Activated CD4-positive, CD25-positive, alpha-beta regulatory T cell treated with anti-CD3 and anti-CD28 coated beads, Interleukin-2, amount 50 U/mL, for 16 hours (primary cell): ENCODE measurements around the gene COX19.

Experiments
- DNase-seq: peaks from one replicate; pipeline ENCODE4 v3.0.0-alpha.2; 2020; ENCODE audit warnings: low read depth, low spot score

Gene COX19

GRCh38 chr7:991729-992656, 16.6 kb upstream of the COX19 start:
- no peak for DNase-seq

- no peak for DNase-seq
These were observed 15.8 kb upstream of the COX19 start for GRCh38 chr7:990933-991728.

- DNase-seq, result no peak
These were observed 15.1 kb upstream of the COX19 start for GRCh38 chr7:990352-990932.

DNA sequence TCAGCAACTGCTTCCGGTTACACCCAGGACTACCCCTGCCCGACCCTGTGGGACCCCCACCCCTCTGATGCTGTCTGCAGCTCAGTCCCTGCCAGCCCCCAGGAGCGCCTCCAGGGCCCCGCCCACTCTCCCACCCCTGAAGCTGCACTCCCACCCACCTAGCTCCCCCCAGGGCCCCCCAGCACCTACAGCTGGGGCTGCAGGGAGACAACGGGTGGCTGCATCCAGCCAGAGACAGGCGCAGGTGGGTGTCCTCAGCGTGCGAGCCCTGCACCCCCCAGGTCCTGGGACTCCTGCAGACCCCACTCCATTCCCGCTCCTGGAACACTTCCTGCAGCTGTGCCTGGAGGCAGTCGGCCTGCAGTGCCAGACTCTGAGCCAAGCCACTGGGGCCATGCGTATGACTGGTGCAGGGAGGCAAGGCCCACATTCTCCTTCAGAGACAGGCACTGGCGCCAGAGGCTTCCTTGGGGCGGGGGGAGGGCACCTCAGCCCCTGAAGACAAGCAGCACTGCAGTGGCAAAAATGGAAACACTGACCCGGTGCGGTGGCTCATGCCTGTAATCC, 13.7 kb upstream of the COX19 start:
- DNase-seq, result no peak

GRCh38 chr7:988426-988911, 13.1 kb upstream of the COX19 start:
- DNase-seq, result no peak

DNA sequence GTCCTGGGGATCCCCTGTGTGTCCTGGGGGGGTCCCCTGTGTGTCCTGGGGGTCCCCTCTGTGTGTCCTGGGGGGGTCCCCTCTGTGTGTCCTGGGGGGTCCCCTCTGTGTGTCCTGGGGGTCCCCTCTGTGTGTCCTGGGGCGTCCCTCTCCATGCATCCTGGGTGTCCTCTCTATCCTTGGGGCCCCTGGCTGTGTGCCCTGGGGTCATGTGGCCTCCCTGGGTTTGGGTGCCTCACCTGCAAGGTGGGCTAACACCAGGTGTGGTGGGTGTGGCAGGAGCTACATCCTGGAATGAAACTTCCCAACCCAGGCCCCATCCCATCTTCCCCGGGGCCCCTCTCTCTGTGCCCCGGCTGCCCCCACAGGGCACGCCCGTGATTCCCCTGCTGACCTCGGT, 12.6 kb upstream of the COX19 start:
- DNase-seq, result no peak

GRCh38 chr7:986766-987751, 11.7 kb upstream of the COX19 start:
- no peak for DNase-seq

DNA sequence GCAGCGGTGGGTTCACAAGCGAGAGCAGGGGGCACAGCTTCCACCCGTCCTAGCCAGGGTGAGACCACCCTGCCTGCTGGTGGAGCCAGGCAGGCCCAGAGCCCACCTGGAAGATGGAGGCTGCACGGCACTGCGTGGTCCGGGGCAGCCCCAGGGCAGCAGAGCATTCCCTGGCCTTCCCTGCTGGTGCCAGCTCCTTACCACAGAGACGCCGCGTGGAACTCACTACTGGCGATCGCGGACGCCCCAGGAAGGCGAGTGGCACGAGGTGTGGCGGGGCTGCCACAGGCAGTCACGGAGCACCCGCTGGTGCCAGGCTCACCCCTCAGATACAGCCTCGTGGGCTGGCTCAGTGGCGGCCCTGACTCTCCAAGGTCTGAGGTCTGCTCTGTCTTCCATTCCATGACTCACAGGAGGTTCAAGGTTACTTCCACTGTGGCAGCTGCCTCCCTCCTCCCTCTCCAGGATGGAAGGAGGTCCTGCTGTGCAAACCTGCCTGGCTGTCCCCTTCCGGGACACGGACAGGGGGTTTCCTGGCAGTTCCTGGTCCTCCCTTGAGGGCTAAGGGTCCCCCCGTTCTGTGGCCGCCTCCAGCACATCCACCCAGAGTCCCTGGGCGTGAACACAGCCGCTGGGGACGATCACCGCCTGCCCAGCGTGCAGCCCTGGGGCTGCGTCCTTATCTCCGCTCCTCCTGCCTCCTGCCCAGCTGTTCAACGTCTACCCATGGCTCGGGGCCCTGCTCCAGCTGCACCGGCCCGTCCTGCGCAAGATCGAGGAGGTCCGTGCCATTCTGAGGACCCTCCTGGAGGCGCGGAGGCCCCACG, 10.8 kb upstream of the COX19 start:
- no peak for DNase-seq

DNA sequence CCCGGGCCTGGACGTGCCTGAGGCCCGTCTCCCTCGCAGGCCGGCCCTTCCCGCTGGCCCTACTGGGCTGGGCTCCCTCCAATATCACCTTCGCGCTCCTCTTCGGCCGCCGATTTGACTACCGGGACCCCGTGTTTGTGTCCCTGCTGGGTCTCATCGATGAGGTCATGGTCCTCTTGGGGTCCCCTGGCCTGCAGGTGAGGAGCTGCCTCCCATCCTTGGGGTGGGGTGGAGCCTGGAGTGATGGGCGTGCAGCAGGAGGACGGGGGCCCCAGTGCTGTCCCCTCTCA, 9.7 kb upstream of the COX19 start:
- no peak for DNase-seq

DNA sequence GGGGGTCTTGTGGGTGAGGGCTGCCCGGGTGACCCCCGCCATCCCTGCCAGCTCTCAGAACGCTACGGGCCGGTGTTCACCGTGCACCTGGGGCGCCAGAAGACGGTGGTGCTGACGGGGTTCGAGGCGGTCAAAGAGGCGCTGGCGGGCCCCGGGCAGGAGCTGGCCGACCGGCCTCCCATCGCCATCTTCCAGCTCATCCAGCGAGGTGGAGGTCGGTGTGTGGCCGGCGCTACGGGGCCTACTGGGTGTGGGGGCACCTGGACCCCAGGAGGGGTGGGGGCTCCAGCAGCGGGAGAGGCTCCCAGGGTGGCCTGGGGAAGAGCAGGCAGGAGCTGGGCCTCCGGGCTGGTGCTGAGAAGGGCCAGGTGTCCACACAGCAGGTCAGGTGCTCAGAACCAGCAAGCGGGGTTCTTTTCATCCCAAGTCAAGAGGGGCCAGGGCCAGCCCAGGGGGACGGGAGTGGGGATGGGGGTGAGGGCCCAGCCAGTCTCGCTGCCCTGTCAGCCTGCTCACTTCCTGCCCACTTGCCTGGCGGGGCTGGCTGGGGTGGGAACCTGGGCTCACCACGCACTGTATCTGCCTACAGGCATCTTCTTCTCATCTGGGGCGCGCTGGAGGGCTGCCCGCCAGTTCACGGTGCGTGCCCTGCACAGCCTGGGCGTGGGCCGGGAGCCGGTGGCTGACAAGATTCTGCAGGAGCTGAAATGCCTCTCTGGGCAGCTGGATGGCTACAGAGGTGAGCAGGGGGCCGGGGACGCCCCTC, 9.2 kb upstream of the COX19 start:
- DNase-seq, result no peak

DNA sequence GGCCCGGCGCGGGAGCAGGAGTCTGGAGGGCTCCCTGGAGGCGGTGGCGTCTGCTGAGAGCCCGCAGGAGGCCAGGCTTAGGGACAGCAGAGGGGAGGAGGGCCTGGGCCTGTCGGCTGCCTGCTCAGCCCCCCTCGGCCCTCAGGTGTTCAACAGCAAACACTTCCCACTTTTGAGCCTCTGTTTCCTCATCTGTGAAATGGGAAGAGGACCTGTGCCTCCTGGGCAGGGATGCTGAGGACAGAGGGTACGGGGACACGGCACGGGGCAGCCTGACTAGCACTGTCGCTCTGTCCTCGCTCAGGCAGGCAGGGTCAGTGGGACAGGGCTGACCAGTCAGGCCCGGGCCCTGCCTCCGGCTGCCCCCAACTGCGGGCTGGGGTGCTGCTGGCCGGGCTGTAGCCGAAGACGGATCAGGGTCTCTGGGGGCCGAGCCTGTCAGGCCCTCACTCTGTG, 8.3 kb upstream of the COX19 start:
- DNase-seq, result no peak

DNA sequence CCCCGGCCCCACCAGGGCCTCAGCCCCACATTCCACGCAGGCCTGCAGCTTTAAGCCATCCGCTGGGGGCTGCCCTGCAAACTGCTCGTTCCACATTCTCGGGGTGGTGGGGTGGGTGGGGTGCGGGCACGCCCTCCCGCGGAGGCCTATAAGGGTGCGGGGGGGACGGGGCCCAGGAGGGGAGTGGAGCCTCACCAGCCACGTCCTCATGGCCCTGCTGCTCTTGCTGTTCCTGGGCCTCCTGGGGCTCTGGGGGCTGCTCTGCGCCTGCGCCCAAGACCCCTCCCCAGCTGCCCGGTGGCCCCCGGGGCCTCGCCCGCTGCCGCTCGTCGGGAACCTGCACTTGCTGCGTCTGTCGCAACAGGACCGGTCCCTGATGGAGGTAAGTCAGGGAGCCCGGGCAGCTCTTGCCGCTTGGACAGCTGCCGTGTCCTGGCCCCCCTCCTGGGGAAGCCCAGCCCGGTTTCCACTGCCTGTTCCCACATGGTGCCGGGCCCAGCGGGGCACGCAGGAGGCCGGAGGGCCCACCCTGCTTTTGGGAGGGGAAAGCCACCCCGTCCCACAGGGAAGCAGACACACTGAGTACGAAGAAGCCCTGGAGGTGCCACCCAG, 7.8 kb upstream of the COX19 start, which contains the start of gene CYP2W1:
Gene CYP2W1 (plus strand): TSS at position 178 of the 612 bp plus-strand sequence. CDS start 31 bp downstream, at position 209.
- no peak for DNase-seq

DNA sequence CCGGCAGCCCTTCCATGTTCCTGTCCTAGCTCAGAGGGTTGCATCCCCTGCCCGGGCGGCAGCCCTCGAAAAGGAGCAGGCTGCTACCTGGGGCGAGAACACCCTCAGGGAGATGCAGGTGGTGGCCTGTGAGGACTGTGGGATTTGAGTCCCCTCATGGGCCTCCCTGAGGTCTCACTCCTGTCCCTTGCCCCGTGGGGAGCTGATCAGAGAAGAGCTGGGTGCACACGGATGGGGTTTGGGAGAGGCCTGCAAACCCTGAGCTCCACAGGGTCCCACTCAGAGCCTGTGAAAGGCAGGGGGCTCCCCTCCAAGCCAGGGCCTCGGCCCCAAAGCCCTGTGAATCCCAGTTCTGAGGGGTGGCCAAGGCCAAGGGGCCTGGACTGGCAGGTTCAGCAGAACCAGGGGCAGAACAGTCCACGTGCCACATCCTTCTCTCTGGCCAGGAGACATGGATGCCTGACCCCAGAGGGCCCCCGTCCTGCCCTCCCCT, 7.2 kb upstream of the COX19 start:
- no peak for DNase-seq

- no peak for DNase-seq
These were observed 6.6 kb upstream of the COX19 start for GRCh38 chr7:981793-982510.

DNA sequence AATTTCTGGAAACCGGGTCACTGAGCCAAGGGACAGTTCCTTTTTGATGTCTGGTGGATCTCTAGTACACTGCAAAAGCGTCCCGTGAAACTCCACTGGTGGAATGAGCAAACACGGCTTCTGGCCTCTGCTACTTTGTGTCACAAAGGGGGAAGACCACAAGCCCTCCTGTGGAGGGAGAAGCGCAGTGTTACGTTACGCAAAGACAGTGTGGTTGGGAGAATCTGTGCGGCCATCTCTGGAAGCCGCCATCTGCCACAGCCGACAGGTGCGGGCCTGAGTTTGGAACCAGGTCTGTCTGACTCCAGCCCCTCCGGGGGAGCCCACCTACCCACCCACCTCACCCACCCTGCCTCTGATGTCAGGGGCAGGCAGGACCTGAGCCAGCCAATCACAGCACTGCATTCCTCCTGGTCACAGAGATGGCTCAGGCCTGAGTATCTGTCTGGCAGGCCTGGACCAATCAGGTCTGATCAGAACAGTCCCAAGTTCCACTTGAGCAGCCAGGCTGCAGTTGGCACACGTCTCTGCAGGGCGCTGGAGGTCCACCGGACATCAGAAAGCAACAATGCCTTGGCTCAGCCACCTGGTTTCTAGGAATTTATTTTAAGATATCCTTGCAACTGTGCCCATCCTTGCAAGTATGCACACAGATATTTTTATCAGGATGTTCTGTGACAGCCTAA, 4.7 kb upstream of the COX19 start:
- no peak for DNase-seq

- DNase-seq, result no peak
These were observed 3.8 kb upstream of the COX19 start for GRCh38 chr7:979151-979550.

DNA sequence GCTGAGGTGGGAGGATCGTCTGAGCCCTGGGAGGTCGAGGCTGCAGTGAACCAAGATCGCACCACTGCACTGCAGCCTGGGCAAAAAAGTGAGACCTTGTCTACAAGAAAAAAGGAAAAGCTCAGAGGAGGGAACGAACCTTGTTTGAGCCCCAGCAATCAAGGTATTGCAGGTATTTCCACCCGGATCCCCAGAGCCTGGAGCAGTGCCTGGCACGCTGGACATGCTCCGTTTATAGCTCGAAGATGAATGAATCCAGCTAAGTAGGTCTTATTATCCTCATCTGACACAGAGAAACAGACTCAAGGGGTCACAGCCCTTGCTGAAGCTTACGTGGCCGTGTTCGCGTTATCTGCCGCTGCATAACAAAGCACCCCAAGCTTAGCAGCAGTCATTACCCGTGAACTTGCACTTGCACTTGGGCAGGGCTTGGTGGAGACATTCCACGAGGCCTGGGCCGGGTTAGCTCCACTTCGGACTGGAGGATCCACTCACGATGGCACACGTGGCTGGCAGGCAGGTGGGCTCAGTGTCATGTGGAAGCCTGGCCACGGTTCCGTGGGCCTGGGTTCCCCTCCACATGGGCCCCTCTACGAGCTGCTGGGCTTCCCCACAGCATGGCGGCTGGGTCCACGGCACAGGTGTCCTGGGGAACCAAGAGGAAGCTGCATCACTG, 3.2 kb upstream of the COX19 start:
- no peak for DNase-seq
